Measurements from ENCODE around the gene GCDH. TPM values are rescaled to one million over a fixed set of nuclear protein-coding genes. Genes with fewer than 3 reads are reported as not detected.

The GCDH gene
- total and polyA plus RNA-seq, 2 of the 8 experiments (the other 6 are each of a cell fraction or from before 2014, with no cell fraction given), result 67.3 to 89.4 TPM

GRCh38 chr19:12918253-12918652 is 27.3 kb downstream of the GCDH start (continued):
- TF ChIP-seq RNF2 (IDR thresholded peaks at IDR 0.05; ENCODE audit: borderline replicate concordance, low read depth, low read length, missing control alignments, poor library complexity, severe bottlenecking) (no peak), YY1 (IDR thresholded peaks at IDR 0.05; ENCODE audit: low read depth, low read length) (no peak)
